Measurements from ENCODE around the gene ZDHHC14.

The ZDHHC14 gene

GRCh38 chr6:157620944-157621343 is 240.0 kb downstream of the ZDHHC14 start:
- H3K4me3 ChIP-seq (replicated peaks in 1 of 2; ENCODE audit: low read depth in 2 of 2, low read length in 2 of 2), result no peak overlapping the region
- DNase-seq (ENCODE audit: low read depth in 2 of 2), result no peak
- no peak for TF ChIP-seq CTCF (IDR thresholded peaks at IDR 0.05; ENCODE audit: low read depth, low read length)

DNA sequence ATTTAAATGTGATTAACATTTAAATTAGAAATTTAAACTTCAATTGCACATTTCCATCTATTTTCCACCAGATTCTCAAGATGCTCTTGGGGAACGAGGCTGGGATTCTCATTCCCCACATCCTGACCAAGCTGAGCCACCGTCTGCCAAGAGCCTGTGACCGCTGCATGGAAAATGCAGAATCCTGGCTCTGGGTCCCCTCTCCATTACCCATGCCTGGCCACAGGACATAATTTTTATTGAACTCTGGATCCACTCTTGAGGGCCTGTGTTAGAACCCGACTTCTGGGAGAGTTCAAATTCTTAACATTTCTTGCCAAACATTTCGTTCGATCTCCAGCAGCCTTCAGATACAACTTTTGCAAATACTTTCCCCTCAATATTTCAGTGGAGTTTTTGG is 240.4 kb downstream of the ZDHHC14 start:
- H3K4me3 ChIP-seq (replicated peaks in 1 of 2; ENCODE audit: low read depth in 2 of 2, low read length in 2 of 2), result no peak overlapping the region
- TF ChIP-seq CTCF (IDR thresholded peaks at IDR 0.05; ENCODE audit: low read depth, low read length), result no peak
- no peak for DNase-seq (ENCODE audit: low read depth in 2 of 2)

GRCh38 chr6:157622427-157622826 is 241.4 kb downstream of the ZDHHC14 start:
- no peak for TF ChIP-seq CTCF (IDR thresholded peaks at IDR 0.05; ENCODE audit: low read depth, low read length)
- H3K4me3 ChIP-seq (replicated peaks in 1 of 2; ENCODE audit: low read depth in 2 of 2, low read length in 2 of 2), result no peak overlapping the region
- no peak for DNase-seq (ENCODE audit: low read depth in 2 of 2)

GRCh38 chr6:157625111-157625510 is 244.1 kb downstream of the ZDHHC14 start:
- DNase-seq (ENCODE audit: low read depth in 2 of 2), result no peak
- no peak overlapping the region for H3K4me3 ChIP-seq (replicated peaks in 1 of 2; ENCODE audit: low read depth in 2 of 2, low read length in 2 of 2)
- TF ChIP-seq CTCF (IDR thresholded peaks at IDR 0.05; ENCODE audit: low read depth, low read length), result no peak

- TF ChIP-seq CTCF (IDR thresholded peaks at IDR 0.05; ENCODE audit: low read depth, low read length), result no peak
- peak overlapping the region in 1 of 2 donors; percentile 21 for H3K4me3 ChIP-seq (replicated peaks in 1 of 2; ENCODE audit: low read depth in 2 of 2, low read length in 2 of 2)
These were observed 244.8 kb downstream of the ZDHHC14 start for GRCh38 chr6:157625764-157626163.

DNA sequence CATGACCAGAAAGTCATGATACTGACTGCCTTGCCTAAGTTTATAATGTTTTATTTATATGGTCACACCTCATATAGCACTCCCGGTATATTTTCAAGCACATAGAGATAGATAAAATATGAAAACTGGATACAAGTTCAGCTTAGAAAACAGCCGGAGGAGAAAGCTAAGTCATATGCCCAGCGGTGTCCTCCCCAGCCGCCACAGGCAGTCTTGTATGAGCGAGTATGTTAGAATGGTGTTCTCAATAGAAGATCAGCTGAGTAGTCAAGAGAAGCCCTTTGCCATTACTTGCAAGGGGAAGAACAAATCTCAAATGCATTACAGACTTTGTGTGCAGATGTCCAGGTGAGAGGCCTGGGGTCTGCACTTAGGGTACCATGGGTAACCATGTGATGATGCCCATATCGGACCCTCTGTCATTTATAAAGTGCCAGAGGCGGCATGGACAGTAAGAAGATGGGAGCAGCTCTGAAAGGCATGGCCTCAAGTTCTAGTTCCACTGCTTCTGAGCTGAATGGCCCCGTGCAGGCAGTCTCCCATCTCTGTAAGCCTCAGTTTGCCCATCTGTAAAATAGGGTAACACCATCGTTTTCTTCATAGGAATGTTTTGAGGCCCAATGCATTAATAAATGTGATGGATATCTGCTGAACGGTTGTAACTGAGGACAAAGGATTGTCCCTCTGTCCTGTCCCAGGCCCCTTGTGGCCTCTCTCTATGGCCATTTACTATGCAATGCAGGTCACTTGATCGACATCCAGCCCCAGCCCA is 246.4 kb downstream of the ZDHHC14 start:
- DNase-seq (ENCODE audit: low read depth in 2 of 2), result no peak
- H3K4me3 ChIP-seq (replicated peaks in 1 of 2; ENCODE audit: low read depth in 2 of 2, low read length in 2 of 2), result no peak overlapping the region
- TF ChIP-seq CTCF (IDR thresholded peaks at IDR 0.05; ENCODE audit: low read depth, low read length), result no peak

More at GRCh38 chr6:157625764-157626163, 244.8 kb downstream of the ZDHHC14 start:
- peak in 1 of 2 donors; percentile 26 for DNase-seq (ENCODE audit: low read depth in 2 of 2)

GRCh38 chr6:157628463-157628862 is 247.5 kb downstream of the ZDHHC14 start:
- TF ChIP-seq CTCF (IDR thresholded peaks at IDR 0.05; ENCODE audit: low read depth, low read length), result no peak
- DNase-seq (ENCODE audit: low read depth in 2 of 2), result no peak
- H3K4me3 ChIP-seq (replicated peaks in 1 of 2; ENCODE audit: low read depth in 2 of 2, low read length in 2 of 2), result no peak overlapping the region

Measured in cardiac fibroblast (primary cell).